PC-3 (cell line): ENCODE data around the gene NPIPA1. TPM values are rescaled to one million over a fixed set of nuclear protein-coding genes. Genes with fewer than 3 reads are reported as not detected.
"Not testable (repeated sequence)": the region's sequence is repeated elsewhere in the genome, so short reads cannot be mapped to it uniquely, and the experiment has no call there.

Experiments
- ATAC-seq: fragments of 200-7000 bp; cut with Tn5 transposase; 2 replicates; pipeline ENCODE4 v1.9.1; 2020; ENCODE audit warnings: mild to moderate bottlenecking, moderate library complexity
- BruUV-seq: library from RNA; stranded (reverse); fragments of 400-500 nt; replicated peaks from 2 replicates; lab custom pipeline; 2021; lab: Mats Ljungman, UMichigan
- CTCF ChIA-PET: fragments of 300-600 bp; sonication (Branson Sonifier 250); formaldehyde crosslinking; loops from one replicate; lab custom pipeline; 2022; ENCODE audit warnings: antibody characterized with exemption; lab: Charles Lee
- POLR2A ChIA-PET: fragments of 300-600 bp; sonication (Branson Sonifier 250); formaldehyde crosslinking; loops from one replicate; lab custom pipeline; 2022; ENCODE audit warnings: antibody characterized with exemption; ENCODE audit not compliant: unreplicated experiment; lab: Charles Lee
- DNase-seq: peaks from one replicate; pipeline ENCODE4 v3.0.0-alpha.2; 2015
- H2AFZ ChIP-seq: fragments of 300-600 bp; sonication (generic); 2 replicates; pipeline ENCODE4 v1.6.0; 2016; ENCODE audit warnings: antibody characterized with exemption, low read length
- H3F3A ChIP-seq: fragments of 300-600 bp; sonication (generic); one replicate; pipeline ENCODE4 v1.6.0; 2017; ENCODE audit warnings: antibody characterized with exemption, low read length, control low read depth, mild to moderate bottlenecking; ENCODE audit not compliant: unreplicated experiment
- H3K27ac ChIP-seq: fragments of 300-600 bp; sonication (generic); 2 replicates; pipeline ENCODE4 v1.5.1; 2016; ENCODE audit warnings: mild to moderate bottlenecking, low read length
- H3K27me3 ChIP-seq: fragments of 300-600 bp; sonication (generic); 2 replicates; pipeline ENCODE4 v1.6.1; 2016; ENCODE audit warnings: low read length, mixed read lengths
- H3K36me3 ChIP-seq: fragments of 300-600 bp; sonication (generic); 2 replicates; pipeline ENCODE4 v1.6.1; 2016; ENCODE audit warnings: low read depth, mixed run types, low read length, mixed read lengths
- H3K4me1 ChIP-seq: fragments of 300-600 bp; sonication (generic); 2 replicates; pipeline ENCODE4 v1.5.1; 2016; ENCODE audit warnings: low read length; ENCODE audit not compliant: insufficient read depth
- H3K4me2 ChIP-seq: fragments of 300-600 bp; sonication (generic); 2 replicates; pipeline ENCODE4 v1.6.0; 2016; ENCODE audit warnings: low read length
- H3K4me3 ChIP-seq: fragments of 300-600 bp; sonication (generic); 2 replicates; pipeline ENCODE4 v1.5.1; 2016; ENCODE audit warnings: mild to moderate bottlenecking, low read length, mixed read lengths
- H3K79me2 ChIP-seq: fragments of 300-600 bp; sonication (generic); 2 replicates; pipeline ENCODE4 v1.6.1; 2017; ENCODE audit warnings: low read length, mixed read lengths
- H3K9ac ChIP-seq: fragments of 300-600 bp; sonication (generic); 2 replicates; pipeline ENCODE4 v1.6.0; 2016; ENCODE audit warnings: mild to moderate bottlenecking, low read length
- H3K9me2 ChIP-seq: fragments of 300-600 bp; sonication (generic); replicated peaks from 2 replicates; pipeline ENCODE4 v1.6.1; 2016; ENCODE audit warnings: mixed run types, low read length, mixed read lengths
- H3K9me3 ChIP-seq: fragments of 300-600 bp; sonication (generic); 2 replicates; pipeline ENCODE4 v1.6.1; 2016; ENCODE audit warnings: low read length, mixed read lengths
- H4K20me1 ChIP-seq: fragments of 300-600 bp; sonication (generic); 2 replicates; pipeline ENCODE4 v1.6.1; 2016; ENCODE audit warnings: low read length, mixed read lengths
- intact Hi-C: fragments of 100-400 bp; cut with micrococcal nuclease; formaldehyde crosslinking; loops from 2 replicates; pipeline ENCODE4 v1.9.0; 2023
- microRNA-seq: library from miRNA; unstranded; fragments of <30 nt; microRNA quantifications from one replicate; pipeline ENCODE4 v1.1.0, GENCODE V29; 2020; ENCODE audit not compliant: unreplicated experiment
- total RNA-seq: library from RNA; depleted of rRNA; stranded (reverse); fragments of >200 nt; gene quantifications from 2 replicates; pipeline ENCODE4 v1.2.3, GENCODE V29; 2014; rRNA removed

The NPIPA1 gene
- total RNA-seq, 1 experiment from 2014 or later, result 16.8 TPM

DNA sequence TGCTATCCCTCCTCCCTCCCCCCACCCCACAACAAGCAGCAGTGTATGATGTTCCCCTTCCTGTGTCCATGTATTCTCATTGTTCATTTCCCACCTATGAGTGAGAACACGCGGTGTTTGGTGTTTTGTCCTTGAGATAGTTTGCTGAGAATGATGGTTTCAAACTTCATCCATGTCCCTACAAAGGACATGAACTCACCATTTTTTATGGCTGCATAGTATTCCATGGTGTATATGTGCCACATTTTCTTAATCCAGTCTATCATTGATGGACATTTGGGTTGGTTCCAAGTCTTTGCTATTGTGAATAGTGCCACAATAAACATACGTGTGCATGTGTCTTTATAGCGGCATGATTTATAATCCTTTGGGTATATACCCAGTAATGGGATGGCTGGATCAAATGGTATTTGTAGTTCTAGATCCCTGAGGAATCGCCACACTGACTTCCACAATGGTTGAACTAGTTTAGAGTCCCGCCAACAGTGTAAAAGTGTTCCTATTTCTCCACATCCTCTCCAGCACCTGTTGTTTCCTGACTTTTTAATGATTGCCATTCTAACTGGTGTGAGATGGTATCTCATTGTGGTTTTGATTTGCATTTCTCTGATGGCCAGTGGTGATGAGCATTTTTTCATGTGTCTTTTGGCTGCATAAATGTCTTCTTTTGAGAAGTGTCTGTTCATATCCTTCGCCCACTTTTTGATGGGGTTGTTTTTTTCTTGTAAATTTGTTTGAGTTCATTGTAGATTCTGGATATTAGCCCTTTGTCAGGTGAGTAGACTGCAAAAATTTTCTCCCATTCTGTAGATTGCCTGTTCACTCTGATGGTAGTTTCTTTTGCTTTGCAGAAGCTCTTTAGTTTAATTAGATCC is 56.3 kb downstream of the NPIPA1 start:
- H3F3A ChIP-seq, H3K4me3 ChIP-seq, H3K4me2 ChIP-seq, H3K36me3 ChIP-seq, H3K27me3 ChIP-seq, H3K9ac ChIP-seq, H2AFZ ChIP-seq, H3K4me1 ChIP-seq, CTCF ChIA-PET, POLR2A ChIA-PET, H3K9me3 ChIP-seq, BruUV-seq, ATAC-seq, DNase-seq, H3K9me2 ChIP-seq, H3K27ac ChIP-seq, intact Hi-C loops: not testable (repeated sequence)
- Histone ChIP-seq H3K79me2 (peaks cover 49% of the 10 kb centered on the region), H4K20me1 (0 out of 2 replicates have a peak, but pooled peaks cover 10% of the 10 kb centered on the region)

DNA sequence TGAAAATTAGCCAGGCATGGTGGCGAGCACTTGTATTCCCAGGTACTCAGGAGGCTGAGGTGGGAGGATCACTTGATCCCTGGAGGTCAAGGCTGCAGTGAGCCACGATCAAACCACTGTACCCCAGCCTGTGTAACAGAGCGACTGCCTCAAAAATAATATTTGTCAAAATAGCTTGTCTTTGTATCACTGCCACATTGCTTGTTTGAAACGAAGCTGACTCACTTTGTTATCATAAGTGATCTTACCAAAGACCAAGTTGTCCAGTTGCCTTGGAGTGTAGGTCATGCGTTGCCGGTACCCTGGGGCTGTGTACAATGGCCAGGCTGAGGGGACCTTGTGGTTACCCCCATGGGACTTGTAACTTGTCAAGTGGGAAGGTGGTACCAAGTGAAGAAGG is 59.5 kb downstream of the NPIPA1 start:
- Histone ChIP-seq H3K79me2 (peaks cover 34% of the 10 kb centered on the region), H3K4me2 (peak overlapping the region; percentile 62; the same call in 1 of the 2 replicates)
- ATAC-seq (peak; percentile 94), DNase-seq (peak; percentile 64)
- H3K27ac ChIP-seq, H3K9ac ChIP-seq, H3K9me2 ChIP-seq, H3F3A ChIP-seq, H3K27me3 ChIP-seq, H3K36me3 ChIP-seq, H3K4me1 ChIP-seq, POLR2A ChIA-PET, intact Hi-C loops, H4K20me1 ChIP-seq, BruUV-seq, CTCF ChIA-PET, H3K9me3 ChIP-seq, H2AFZ ChIP-seq, H3K4me3 ChIP-seq: not testable (repeated sequence)

DNA sequence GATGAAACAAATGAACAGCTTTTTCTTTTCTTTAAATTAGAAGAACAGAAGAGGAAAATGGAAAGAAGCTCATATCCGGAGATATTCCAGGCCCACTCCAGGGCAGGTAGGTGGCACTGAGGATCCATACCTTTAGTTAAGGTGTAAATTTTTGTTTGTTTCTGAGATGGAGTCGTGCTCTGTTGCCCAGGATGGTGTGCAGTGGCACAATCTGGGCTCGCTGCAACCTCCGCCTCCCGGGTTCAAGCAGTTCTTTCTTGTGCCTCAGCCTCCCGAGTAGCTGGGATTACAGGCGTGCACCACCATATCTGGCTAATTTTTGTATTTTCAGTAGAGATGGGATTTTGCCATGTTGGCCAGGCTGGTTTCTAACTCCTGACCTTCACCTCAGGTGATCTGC is 61.1 kb downstream of the NPIPA1 start:
- H4K20me1 ChIP-seq, POLR2A ChIA-PET, H3K4me3 ChIP-seq, intact Hi-C loops, H3K4me1 ChIP-seq, ATAC-seq, H2AFZ ChIP-seq, H3K9me3 ChIP-seq, H3K4me2 ChIP-seq, H3F3A ChIP-seq, BruUV-seq, CTCF ChIA-PET, H3K9ac ChIP-seq, H3K27ac ChIP-seq, H3K9me2 ChIP-seq, H3K27me3 ChIP-seq, DNase-seq, H3K36me3 ChIP-seq: not testable (repeated sequence)
- H3K79me2 ChIP-seq, result peaks cover 20% of the 10 kb centered on the region

DNA sequence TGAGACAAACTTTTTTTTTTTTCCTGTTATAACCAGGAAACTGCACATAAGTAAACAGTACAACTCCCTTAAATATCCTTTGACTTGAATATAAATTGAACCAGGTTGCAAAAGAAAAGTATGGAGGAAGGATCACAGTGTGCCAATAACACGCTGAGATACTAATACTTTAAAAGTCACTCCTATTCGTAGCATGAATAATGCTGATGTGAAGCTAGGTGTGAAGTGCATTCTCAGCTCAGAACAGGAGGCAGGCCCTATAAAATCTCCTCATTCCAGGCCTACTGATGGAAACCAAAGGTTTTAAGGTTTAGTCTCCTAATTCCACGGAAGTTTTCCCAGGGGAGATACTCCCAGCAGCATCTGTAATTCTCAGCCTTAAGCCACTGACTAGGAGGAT is 62.6 kb downstream of the NPIPA1 start:
- intact Hi-C loops, H3K27me3 ChIP-seq, POLR2A ChIA-PET, H3K4me2 ChIP-seq, CTCF ChIA-PET, ATAC-seq, H3K9me2 ChIP-seq, H3K4me1 ChIP-seq, H3K36me3 ChIP-seq, DNase-seq, H3K4me3 ChIP-seq, H3K9me3 ChIP-seq, H3K9ac ChIP-seq, H3K27ac ChIP-seq, H3F3A ChIP-seq, H4K20me1 ChIP-seq, H2AFZ ChIP-seq: not testable (repeated sequence)
- H3K79me2 ChIP-seq, result peaks cover 16% of the 10 kb centered on the region
- BruUV-seq, result TSS peak; percentile 11

Small RNA genes lying within 50 kb of the gene (microRNA-seq; reads per million reads assigned to microRNA genes)
- gene MIR3180-1 (not detected), gene MIR3670-1 (not detected), gene MIR6511A1 (not detected), gene MIR6770-1 (not detected)

Other genes with a start within 250 kb of the NPIPA1 start
- gene PLA2G10, start 243.1 kb upstream of the NPIPA1 start, total RNA-seq, result 0.22 TPM in 1 of 2 replicates, not detected in the other
- gene NPIPA3, start 234.0 kb upstream of the NPIPA1 start, total RNA-seq, result 1.1 and 1.4 TPM in 2 replicates
- 0.98 and 1.4 TPM in 2 replicates for gene NPIPA2, start 194.9 kb upstream of the NPIPA1 start, total RNA-seq
- gene NOMO1, start 103.7 kb upstream of the NPIPA1 start, total RNA-seq, result 72.4 and 76.1 TPM in 2 replicates
- gene PDXDC1, start 37.6 kb downstream of the NPIPA1 start, total RNA-seq, result 62.6 and 75.4 TPM in 2 replicates
- 23.8 and 32.0 TPM in 2 replicates for gene NTAN1, start 118.6 kb downstream of the NPIPA1 start, total RNA-seq
- 29.9 and 35.3 TPM in 2 replicates for gene RRN3, start 156.8 kb downstream of the NPIPA1 start, total RNA-seq